ENCODE measurements around the gene QKI.
A peak's percentile ranks its signal among the peaks of the same experiment; 100 is the strongest.

The QKI gene

GRCh38 chr6:163400509-163400908, 14.0 kb upstream of the QKI start:
- no peak for DNase-seq (ENCODE audit: insufficient read length, low spot score)
- no peak for FAIRE-seq
- no peak for TF ChIP-seq POLR2A (IDR thresholded peaks at IDR 0.05; ENCODE audit: low read depth, low read length)

GRCh38 chr6:163401039-163401885, 13.3 kb upstream of the QKI start:
- no peak for TF ChIP-seq POLR2A (IDR thresholded peaks at IDR 0.05; ENCODE audit: low read depth, low read length)
- no peak for FAIRE-seq
- DNase-seq (ENCODE audit: insufficient read length, low spot score) = no peak

- DNase-seq (ENCODE audit: insufficient read length, low spot score) (no peak), FAIRE-seq (no peak)
- TF ChIP-seq POLR2A (IDR thresholded peaks at IDR 0.05; ENCODE audit: low read depth, low read length) = no peak
Measured at GRCh38 chr6:163402616-163403015, 11.9 kb upstream of the QKI start.

- TF ChIP-seq POLR2A (IDR thresholded peaks at IDR 0.05; ENCODE audit: low read depth, low read length) = no peak
- FAIRE-seq (no peak), DNase-seq (ENCODE audit: insufficient read length, low spot score) (no peak)
Measured at GRCh38 chr6:163404825-163405265, 9.7 kb upstream of the QKI start.

- DNase-seq (ENCODE audit: insufficient read length, low spot score) = no peak
- FAIRE-seq = no peak
- TF ChIP-seq POLR2A (IDR thresholded peaks at IDR 0.05; ENCODE audit: low read depth, low read length) = no peak
Measured at GRCh38 chr6:163405412-163406309, 8.9 kb upstream of the QKI start.

GRCh38 chr6:163406366-163406765, 8.2 kb upstream of the QKI start:
- FAIRE-seq (no peak), DNase-seq (ENCODE audit: insufficient read length, low spot score) (no peak)
- no peak for TF ChIP-seq POLR2A (IDR thresholded peaks at IDR 0.05; ENCODE audit: low read depth, low read length)

- TF ChIP-seq POLR2A (IDR thresholded peaks at IDR 0.05; ENCODE audit: low read depth, low read length) = no peak
- no peak for DNase-seq (ENCODE audit: insufficient read length, low spot score)
- FAIRE-seq = no peak
Measured at GRCh38 chr6:163406830-163407229, 7.7 kb upstream of the QKI start.

GRCh38 chr6:163408352-163408991, 6.0 kb upstream of the QKI start:
- no peak for DNase-seq (ENCODE audit: insufficient read length, low spot score)
- no peak for TF ChIP-seq POLR2A (IDR thresholded peaks at IDR 0.05; ENCODE audit: low read depth, low read length)
- no peak for FAIRE-seq

- DNase-seq (ENCODE audit: insufficient read length, low spot score) (no peak), FAIRE-seq (no peak)
- TF ChIP-seq POLR2A (IDR thresholded peaks at IDR 0.05; ENCODE audit: low read depth, low read length) = no peak
Measured at GRCh38 chr6:163409712-163410111, 4.8 kb upstream of the QKI start.

GRCh38 chr6:163412341-163412740, 2.2 kb upstream of the QKI start:
- no peak for TF ChIP-seq POLR2A (IDR thresholded peaks at IDR 0.05; ENCODE audit: low read depth, low read length)
- DNase-seq (ENCODE audit: insufficient read length, low spot score) = no peak
- FAIRE-seq = no peak

- no peak for TF ChIP-seq POLR2A (IDR thresholded peaks at IDR 0.05; ENCODE audit: low read depth, low read length)
- no peak for DNase-seq (ENCODE audit: insufficient read length, low spot score)
- no peak for FAIRE-seq
Measured at GRCh38 chr6:163412801-163413344, 1.6 kb upstream of the QKI start.

GRCh38 chr6:163413345-163414116, 987 bp upstream of the QKI start:
- no peak for FAIRE-seq
- TF ChIP-seq POLR2A (IDR thresholded peaks at IDR 0.05; ENCODE audit: low read depth, low read length) = 0 out of 2 replicates have a peak, but pooled peaks have one; percentile 4
- no peak for DNase-seq (ENCODE audit: insufficient read length, low spot score)
